T-helper 17 cell (primary cell): ENCODE measurements around the gene UNCX. TPM values are rescaled to one million over a fixed set of nuclear protein-coding genes. Genes with fewer than 3 reads are reported as not detected.
A peak's percentile ranks its signal among the peaks of the same experiment; 100 is the strongest.

ENCODE experiments used
- ATAC-seq: fragments of 150-1000 bp; cut with Tn5 transposase; 2 replicates; pipeline ENCODE4 v1.10.0; 2021; ENCODE audit warnings: mild to moderate bottlenecking, moderate library complexity
- DNase-seq, 3 donors: peaks; one replicate each; pipeline versions ENCODE4 v3.0.0 to v3.0.0-alpha.2; 2020 to 2021
- H3K9me3 ChIP-seq: one replicate; pipeline ENCODE4 v1.7.0; 2013; ENCODE audit warnings: low read length, mild to moderate bottlenecking; ENCODE audit not compliant: control insufficient read depth, poor library complexity, severe bottlenecking
- H3K27ac Mint-ChIP-seq: one replicate; pipeline ENCODE4 v1.8.0; 2022; ENCODE audit warnings: mild to moderate bottlenecking, moderate library complexity, mixed read lengths
- H3K27me3 Mint-ChIP-seq: one replicate; pipeline ENCODE4 v1.8.0; 2022; ENCODE audit warnings: mixed read lengths
- H3K36me3 Mint-ChIP-seq: one replicate; pipeline ENCODE4 v1.8.0; 2022; ENCODE audit warnings: low read depth, mixed read lengths
- H3K4me1 Mint-ChIP-seq: one replicate; pipeline ENCODE4 v1.8.0; 2022; ENCODE audit warnings: mild to moderate bottlenecking, mixed read lengths
- H3K4me3 Mint-ChIP-seq: one replicate; pipeline ENCODE4 v1.8.0; 2022; ENCODE audit warnings: mild to moderate bottlenecking, moderate library complexity, mixed read lengths
- total RNA-seq, 4 donors: library from RNA in 2 of 4; stranded (reverse) in 2 of 4; gene quantifications; one replicate each; pipeline ENCODE4 v1.2.3 and lab custom pipeline; 2022 to 2026

Gene UNCX
- total RNA-seq, 2 donors from 2014 or later: not detected

DNA sequence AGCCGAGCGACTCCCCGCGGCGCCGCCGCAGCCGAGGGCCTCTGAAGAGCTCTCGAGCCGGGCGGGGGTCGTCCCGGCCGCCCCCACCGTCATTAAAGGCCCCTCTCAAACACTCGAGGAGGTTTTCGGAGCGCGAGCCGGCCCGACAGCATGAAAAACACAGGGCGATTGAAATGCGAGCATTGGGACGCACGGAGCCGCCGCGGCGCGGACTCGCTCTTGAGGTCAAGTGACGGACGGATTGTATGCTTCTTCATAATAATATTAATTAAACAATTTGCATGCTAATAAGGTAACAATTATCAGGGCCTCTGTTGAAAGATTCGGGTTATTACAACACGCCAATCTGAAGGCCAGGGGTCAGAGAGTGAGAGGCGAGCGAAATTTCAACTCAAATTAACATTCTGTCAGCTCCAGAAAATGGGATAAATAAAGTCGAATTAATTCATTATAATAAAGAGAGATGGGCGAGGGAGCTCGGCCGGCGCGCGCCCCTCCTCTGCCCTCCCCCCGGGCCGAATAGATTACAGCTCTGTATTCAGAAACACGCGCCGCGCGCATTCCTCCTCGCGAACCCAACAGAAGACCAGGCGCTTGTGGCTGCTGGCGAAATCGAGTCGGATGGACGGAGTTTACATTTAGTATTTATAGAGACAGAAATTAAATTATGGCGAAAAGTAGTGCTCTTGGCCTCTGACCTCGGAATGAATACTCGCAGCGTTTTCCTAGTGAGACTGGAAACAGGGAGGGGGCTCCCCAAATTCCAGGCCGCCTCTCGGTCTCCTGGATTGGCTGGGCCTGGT is 2.1 kb upstream of the UNCX start:
- ATAC-seq: no peak
- Mint-ChIP-seq H3K27ac (peak overlapping the region; percentile 89), H3K27me3 (peaks cover 57% of the 10 kb centered on the region), H3K4me1 (peaks cover 15% of the 10 kb centered on the region), H3K4me3 (no peak overlapping the region), H3K36me3 (peaks cover 7% of the 10 kb centered on the region)
- H3K9me3 ChIP-seq: no peaks in the 10 kb centered on the region
- no peak for DNase-seq

GRCh38 chr7:1231214-1232102 is 1.2 kb upstream of the UNCX start:
- H3K9me3 ChIP-seq: no peaks in the 10 kb centered on the region
- H3K36me3 Mint-ChIP-seq: peaks cover 9% of the 10 kb centered on the region
- H3K4me1 Mint-ChIP-seq: peaks cover 16% of the 10 kb centered on the region
- H3K27ac Mint-ChIP-seq: peak overlapping the region; percentile 89
- DNase-seq: no peak
- no peak for ATAC-seq
- H3K27me3 Mint-ChIP-seq: peaks cover 48% of the 10 kb centered on the region
- peak overlapping the region; percentile 76 for H3K4me3 Mint-ChIP-seq

DNA sequence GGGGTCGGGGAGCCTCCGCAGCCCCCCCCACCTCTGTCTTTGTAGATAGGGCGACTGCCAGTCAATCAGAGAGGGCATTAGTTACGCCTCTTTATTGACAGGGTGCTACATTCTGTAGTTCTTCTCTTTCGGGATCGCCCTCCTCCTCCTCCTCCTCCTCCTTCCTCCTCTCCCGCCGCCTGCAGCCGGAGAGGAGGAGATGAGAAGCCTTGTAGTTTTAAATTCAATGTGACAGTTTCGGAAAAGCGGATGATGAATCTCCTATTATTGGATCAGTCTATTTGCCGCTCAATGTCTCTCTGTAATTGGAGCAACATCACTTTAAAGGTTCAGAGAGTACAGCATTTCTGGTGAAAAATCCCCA is 587 bp upstream of the UNCX start:
- peak overlapping the region; percentile 89 for H3K27ac Mint-ChIP-seq
- H3K36me3 Mint-ChIP-seq: peaks cover 9% of the 10 kb centered on the region
- DNase-seq (no peak), ATAC-seq (no peak)
- peaks cover 43% of the 10 kb centered on the region for H3K27me3 Mint-ChIP-seq
- H3K4me1 Mint-ChIP-seq: peaks cover 16% of the 10 kb centered on the region
- no peaks in the 10 kb centered on the region for H3K9me3 ChIP-seq
- peak overlapping the region; percentile 76 for H3K4me3 Mint-ChIP-seq

DNA sequence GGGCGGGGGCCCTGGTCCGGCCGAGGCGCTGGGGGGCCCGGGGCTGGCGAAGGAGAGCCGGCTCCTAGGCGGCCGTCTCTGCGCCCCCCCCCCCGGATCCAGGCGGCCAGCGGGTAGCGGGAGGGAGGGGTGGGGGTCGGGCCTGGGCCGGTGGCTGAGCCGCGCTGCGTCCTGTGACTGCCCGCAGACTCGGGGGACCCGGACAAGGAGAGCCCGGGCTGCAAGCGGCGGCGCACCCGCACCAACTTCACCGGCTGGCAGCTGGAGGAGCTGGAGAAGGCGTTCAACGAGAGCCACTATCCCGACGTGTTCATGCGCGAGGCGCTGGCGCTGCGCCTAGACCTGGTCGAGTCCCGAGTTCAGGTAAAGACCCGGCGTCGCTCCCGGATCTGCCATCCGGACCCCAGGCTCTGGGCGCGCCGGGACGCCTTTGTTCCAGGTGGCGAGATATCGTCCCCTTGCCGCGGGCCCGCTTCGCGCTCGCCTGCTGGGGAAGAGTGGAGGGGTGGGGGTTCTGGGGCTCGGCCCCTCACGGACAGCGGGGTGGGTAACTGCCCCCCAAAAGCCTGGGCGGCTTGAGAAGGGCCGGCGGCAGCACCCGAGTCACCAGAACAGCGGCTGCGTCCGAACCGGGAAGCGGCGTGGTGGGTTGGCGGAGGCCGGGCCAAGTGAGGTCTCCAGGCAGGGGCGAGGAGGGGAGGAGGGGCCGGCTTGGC is 819 bp downstream of the UNCX start:
- H3K9me3 ChIP-seq: no peaks in the 10 kb centered on the region
- Mint-ChIP-seq H3K27ac (no peak overlapping the region), H3K36me3 (peaks cover 9% of the 10 kb centered on the region), H3K27me3 (peaks cover 37% of the 10 kb centered on the region), H3K4me3 (no peak overlapping the region), H3K4me1 (peaks cover 13% of the 10 kb centered on the region)
- ATAC-seq: no peak
- no peak for DNase-seq

DNA sequence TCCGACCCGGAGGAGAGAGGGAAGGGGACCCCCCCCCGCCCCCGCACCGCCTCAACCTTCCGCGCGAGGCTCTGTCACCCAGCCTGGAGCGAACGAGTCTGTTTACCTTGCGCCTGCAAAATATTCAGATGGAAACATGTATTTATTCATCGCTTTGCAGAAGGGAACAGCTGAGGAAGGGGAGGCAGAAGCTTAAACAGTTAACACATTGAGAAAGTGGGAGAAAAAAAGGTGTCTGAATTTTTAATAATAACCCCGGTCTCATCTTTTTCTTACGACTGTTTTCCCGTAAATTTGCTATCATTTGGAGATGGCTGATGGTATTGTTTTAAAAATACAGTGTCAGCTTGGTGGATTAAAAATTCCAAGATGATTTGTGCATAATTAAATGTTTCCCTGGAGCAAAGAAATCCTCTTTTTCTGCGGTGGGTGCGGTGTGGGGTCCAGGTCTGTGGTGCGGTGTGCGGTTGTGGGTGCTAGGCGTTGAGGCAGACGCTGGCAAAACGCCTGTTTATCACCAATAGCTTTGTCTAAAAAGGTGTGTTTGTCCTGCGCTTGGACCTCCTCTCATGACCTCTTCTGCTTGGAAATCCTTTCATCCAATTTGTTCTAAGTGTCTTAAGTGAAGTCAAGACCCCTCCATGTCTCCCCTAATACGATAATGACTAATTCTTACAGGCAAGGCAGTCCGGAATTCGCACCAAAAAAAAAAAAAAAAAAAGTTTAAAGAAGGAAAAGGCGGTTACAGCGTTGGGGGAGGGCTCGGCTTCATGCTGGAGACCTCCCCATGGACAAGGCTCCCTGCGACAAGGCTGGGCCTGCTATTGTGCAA is 1.6 kb downstream of the UNCX start:
- no peaks in the 10 kb centered on the region for H3K9me3 ChIP-seq
- no peak for ATAC-seq
- Mint-ChIP-seq H3K36me3 (peaks cover 9% of the 10 kb centered on the region), H3K4me1 (peaks cover 13% of the 10 kb centered on the region), H3K27ac (peak overlapping the region; percentile 91), H3K4me3 (peak overlapping the region; percentile 77), H3K27me3 (peaks cover 41% of the 10 kb centered on the region)
- DNase-seq: no peak

GRCh38 chr7:1234881-1235500 is 2.3 kb downstream of the UNCX start:
- H3K27me3 Mint-ChIP-seq: peaks cover 48% of the 10 kb centered on the region
- H3K4me1 Mint-ChIP-seq: peaks cover 13% of the 10 kb centered on the region
- H3K36me3 Mint-ChIP-seq: peaks cover 9% of the 10 kb centered on the region
- DNase-seq: no peak
- peak overlapping the region; percentile 91 for H3K27ac Mint-ChIP-seq
- H3K9me3 ChIP-seq: no peaks in the 10 kb centered on the region
- ATAC-seq: peak; percentile 48
- H3K4me3 Mint-ChIP-seq: peak overlapping the region; percentile 77

GRCh38 chr7:1235501-1236131 is 2.9 kb downstream of the UNCX start:
- no peak for ATAC-seq
- H3K27me3 Mint-ChIP-seq: peaks cover 52% of the 10 kb centered on the region
- no peaks in the 10 kb centered on the region for H3K9me3 ChIP-seq
- H3K4me1 Mint-ChIP-seq: peaks cover 13% of the 10 kb centered on the region
- DNase-seq: no peak
- peak overlapping the region; percentile 24 for H3K27ac Mint-ChIP-seq
- peaks cover 9% of the 10 kb centered on the region for H3K36me3 Mint-ChIP-seq
- peak overlapping the region; percentile 78 for H3K4me3 Mint-ChIP-seq

GRCh38 chr7:1236132-1236661 is 3.5 kb downstream of the UNCX start:
- DNase-seq (no peak), ATAC-seq (no peak)
- peaks cover 51% of the 10 kb centered on the region for H3K27me3 Mint-ChIP-seq
- peaks cover 9% of the 10 kb centered on the region for H3K36me3 Mint-ChIP-seq
- no peak overlapping the region for H3K4me3 Mint-ChIP-seq
- no peak overlapping the region for H3K27ac Mint-ChIP-seq
- no peaks in the 10 kb centered on the region for H3K9me3 ChIP-seq
- H3K4me1 Mint-ChIP-seq: peaks cover 13% of the 10 kb centered on the region

DNA sequence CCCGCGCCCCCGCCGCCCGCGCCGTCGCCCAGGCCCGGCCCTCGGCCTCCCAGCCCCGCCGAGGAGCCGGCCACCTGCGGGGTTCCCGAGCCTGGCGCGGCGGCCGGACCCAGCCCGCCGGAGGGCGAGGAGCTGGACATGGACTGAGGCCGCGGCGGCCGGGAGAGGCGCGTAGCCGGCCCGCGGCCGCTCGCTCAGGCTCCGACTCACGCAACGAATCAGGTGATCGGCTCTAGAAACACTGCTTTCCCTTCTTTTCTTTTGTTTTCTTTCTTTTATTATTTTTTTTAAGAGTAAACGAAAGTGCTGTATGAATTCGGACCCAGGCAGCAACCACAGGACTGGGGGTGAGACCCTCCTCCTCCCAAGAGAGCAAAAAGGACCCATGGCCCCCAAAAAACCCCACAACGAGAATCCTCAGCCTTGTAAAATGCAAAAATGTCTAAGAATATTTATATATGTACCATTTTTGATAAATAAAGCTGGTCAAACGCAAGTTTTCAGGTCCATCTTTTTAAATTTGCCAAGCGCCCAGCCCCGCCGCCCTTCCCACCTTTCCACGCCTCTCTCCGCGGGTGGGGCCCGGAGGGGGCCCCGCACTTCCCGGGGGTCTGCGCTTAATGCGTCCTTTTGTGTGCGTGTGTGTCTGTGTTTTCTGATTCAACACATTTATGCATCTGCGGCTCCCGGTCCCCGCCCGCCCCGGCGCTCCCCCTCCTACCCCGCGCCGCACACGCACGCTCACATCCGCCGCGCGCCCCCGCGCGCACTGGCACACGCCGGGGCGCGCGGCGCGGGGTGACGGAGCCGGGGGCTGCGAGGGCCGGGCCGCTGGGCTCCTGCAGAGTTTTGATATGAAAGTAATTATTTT is 4.4 kb downstream of the UNCX start:
- H3K4me1 Mint-ChIP-seq: peaks cover 10% of the 10 kb centered on the region
- DNase-seq (no peak), ATAC-seq (no peak)
- peaks cover 7% of the 10 kb centered on the region for H3K36me3 Mint-ChIP-seq
- no peaks in the 10 kb centered on the region for H3K9me3 ChIP-seq
- peak overlapping the region; percentile 63 for H3K4me3 Mint-ChIP-seq
- peaks cover 44% of the 10 kb centered on the region for H3K27me3 Mint-ChIP-seq
- peak overlapping the region; percentile 77 for H3K27ac Mint-ChIP-seq

GRCh38 chr7:1237704-1238255 is 5.1 kb downstream of the UNCX start:
- peak overlapping the region; percentile 63 for H3K4me3 Mint-ChIP-seq
- no peaks in the 10 kb centered on the region for H3K9me3 ChIP-seq
- peaks cover 5% of the 10 kb centered on the region for H3K36me3 Mint-ChIP-seq
- ATAC-seq (no peak), DNase-seq (no peak)
- H3K27ac Mint-ChIP-seq: peak overlapping the region; percentile 77
- H3K27me3 Mint-ChIP-seq: peaks cover 40% of the 10 kb centered on the region
- peaks cover 7% of the 10 kb centered on the region for H3K4me1 Mint-ChIP-seq

GRCh38 chr7:1238450-1238882 is 5.8 kb downstream of the UNCX start:
- no peak for ATAC-seq
- Mint-ChIP-seq H3K27me3 (peaks cover 45% of the 10 kb centered on the region), H3K27ac (peak overlapping the region; percentile 72), H3K4me1 (peaks cover 7% of the 10 kb centered on the region), H3K36me3 (peaks cover 5% of the 10 kb centered on the region), H3K4me3 (no peak overlapping the region)
- DNase-seq: no peak
- no peaks in the 10 kb centered on the region for H3K9me3 ChIP-seq
